Rectal smooth muscle tissue (tissue), 1 donor: ENCODE results near the gene SNN.

Experiments used
- H3K27ac ChIP-seq: one replicate; pipeline ENCODE4 v1.7.0; 2013; ENCODE audit warnings: low read depth, low read length, inconsistent platforms
- H3K27me3 ChIP-seq: one replicate; pipeline ENCODE4 v1.7.0; 2013; ENCODE audit warnings: low read length; ENCODE audit not compliant: control insufficient read depth, insufficient read depth
- H3K36me3 ChIP-seq: one replicate; pipeline ENCODE4 v1.7.0; 2013; ENCODE audit warnings: low read length; ENCODE audit not compliant: control insufficient read depth, insufficient read depth
- H3K4me1 ChIP-seq: one replicate; pipeline ENCODE4 v1.7.0; 2013; ENCODE audit warnings: low read length; ENCODE audit not compliant: control insufficient read depth, insufficient read depth
- H3K4me3 ChIP-seq: one replicate; pipeline ENCODE4 v1.7.0; 2013; ENCODE audit warnings: low read length
- H3K9ac ChIP-seq: one replicate; pipeline ENCODE4 v1.7.0; 2013; ENCODE audit warnings: low read length

Gene SNN

DNA sequence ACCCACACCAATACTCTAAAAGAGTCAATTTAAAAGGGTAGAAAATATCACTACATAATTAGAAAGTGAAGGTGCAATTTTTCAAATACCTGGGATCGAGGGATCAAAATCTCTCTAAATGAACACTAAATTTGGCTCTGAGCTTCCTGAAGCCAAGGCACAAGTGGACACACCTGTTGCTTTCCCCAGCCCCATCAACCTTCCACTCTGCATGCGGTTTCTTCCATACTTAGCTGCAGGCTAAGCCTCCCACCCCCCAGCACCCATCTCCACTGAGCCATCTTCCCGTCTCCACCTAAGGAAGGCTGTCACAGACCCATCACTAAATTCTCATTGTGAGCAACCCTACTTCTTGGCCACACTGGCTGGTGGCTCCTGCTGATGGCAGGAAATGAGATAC, 43.9 kb downstream of the SNN start:
- no peaks in the 10 kb centered on the region for H3K27me3 ChIP-seq
- no peak overlapping the region for H3K27ac ChIP-seq
- peaks cover 6% of the 10 kb centered on the region for H3K36me3 ChIP-seq
- no peak overlapping the region for H3K9ac ChIP-seq
- H3K4me1 ChIP-seq: peaks cover 4% of the 10 kb centered on the region
- H3K4me3 ChIP-seq: no peak overlapping the region

- H3K27ac ChIP-seq: no peak overlapping the region
- no peak overlapping the region for H3K4me3 ChIP-seq
- peaks cover 11% of the 10 kb centered on the region for H3K36me3 ChIP-seq
- H3K9ac ChIP-seq: no peak overlapping the region
- peaks cover 11% of the 10 kb centered on the region for H3K4me1 ChIP-seq
- no peaks in the 10 kb centered on the region for H3K27me3 ChIP-seq
Observed at GRCh38 chr16:11715246-11715947, 47.1 kb downstream of the SNN start.

DNA sequence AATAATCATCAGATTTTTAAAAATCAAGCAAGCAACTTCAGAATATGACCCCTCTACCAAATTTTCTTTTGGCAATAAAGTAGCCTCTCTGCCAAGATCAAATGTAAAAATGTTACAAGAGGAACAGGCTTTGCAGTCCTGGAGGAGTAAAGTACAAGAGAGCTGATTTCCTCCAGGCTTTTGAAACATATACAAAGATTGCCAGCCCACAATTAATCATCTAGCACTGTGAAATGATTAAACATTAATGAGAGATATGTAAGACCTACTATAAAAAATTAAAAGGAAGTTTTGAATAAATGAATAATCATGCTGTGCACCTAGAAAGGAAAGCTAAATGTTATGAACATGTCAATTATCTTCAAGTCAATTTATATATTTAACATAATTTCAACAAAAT, 48.1 kb downstream of the SNN start:
- Histone ChIP-seq H3K9ac (no peak overlapping the region), H3K27me3 (no peaks in the 10 kb centered on the region), H3K27ac (no peak overlapping the region), H3K4me3 (no peak overlapping the region), H3K36me3 (peaks cover 15% of the 10 kb centered on the region), H3K4me1 (peaks cover 11% of the 10 kb centered on the region)

GRCh38 chr16:11717811-11718210, 49.6 kb downstream of the SNN start:
- H3K4me3 ChIP-seq: no peak overlapping the region
- peak overlapping the region; percentile 34 for H3K27ac ChIP-seq
- H3K36me3 ChIP-seq: peaks cover 15% of the 10 kb centered on the region
- peaks cover 11% of the 10 kb centered on the region for H3K4me1 ChIP-seq
- no peaks in the 10 kb centered on the region for H3K27me3 ChIP-seq
- H3K9ac ChIP-seq: no peak overlapping the region

DNA sequence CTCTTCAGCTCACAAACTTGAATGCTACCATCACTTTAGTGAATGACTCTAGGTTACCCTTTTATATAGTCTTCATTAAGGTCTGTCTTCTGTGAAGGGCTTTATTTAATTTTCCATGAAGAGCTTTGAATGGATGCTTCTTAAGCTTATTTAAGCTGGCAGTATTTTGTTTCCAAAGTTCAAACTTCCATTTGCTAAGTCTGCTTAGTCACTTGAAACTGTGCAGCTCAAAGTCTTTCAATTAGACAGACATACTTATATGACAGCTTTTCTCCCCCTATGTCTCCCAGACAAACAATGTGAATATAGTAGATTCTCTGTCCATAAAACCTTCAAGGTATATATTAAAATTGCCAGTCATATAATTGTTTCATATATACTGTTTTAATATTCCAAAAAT, 50.9 kb downstream of the SNN start:
- Histone ChIP-seq H3K9ac (no peak overlapping the region), H3K27me3 (no peaks in the 10 kb centered on the region), H3K27ac (no peak overlapping the region), H3K36me3 (peaks cover 13% of the 10 kb centered on the region), H3K4me1 (peaks cover 11% of the 10 kb centered on the region), H3K4me3 (no peak overlapping the region)

GRCh38 chr16:11719762-11720161, 51.5 kb downstream of the SNN start:
- peaks cover 11% of the 10 kb centered on the region for H3K4me1 ChIP-seq
- H3K27me3 ChIP-seq: no peaks in the 10 kb centered on the region
- no peak overlapping the region for H3K27ac ChIP-seq

GRCh38 chr16:11721781-11722467, 53.7 kb downstream of the SNN start:
- Histone ChIP-seq H3K4me3 (no peak overlapping the region), H3K4me1 (peaks cover 7% of the 10 kb centered on the region), H3K36me3 (peaks cover 14% of the 10 kb centered on the region), H3K9ac (no peak overlapping the region), H3K27ac (no peak overlapping the region), H3K27me3 (no peaks in the 10 kb centered on the region)

More at GRCh38 chr16:11719762-11720161, 51.5 kb downstream of the SNN start:
- H3K4me3 ChIP-seq: no peak overlapping the region
- H3K9ac ChIP-seq: no peak overlapping the region
- peaks cover 14% of the 10 kb centered on the region for H3K36me3 ChIP-seq

DNA sequence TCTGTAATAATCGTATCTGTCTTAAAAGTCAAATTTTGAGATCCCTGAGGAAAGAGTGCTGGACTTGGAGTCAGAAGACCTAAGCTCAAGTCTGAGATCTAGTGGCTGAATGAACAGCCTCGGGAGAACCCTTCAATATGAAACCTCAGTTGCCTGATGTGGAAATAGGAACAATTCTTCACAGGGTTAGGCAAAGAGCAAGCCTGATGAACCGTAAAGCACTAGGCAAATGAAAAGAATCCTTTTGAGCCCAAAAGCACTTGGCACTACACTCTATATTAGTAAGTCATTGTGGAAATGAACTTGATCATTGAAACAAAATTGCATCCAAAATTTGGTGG, 54.2 kb downstream of the SNN start:
- Histone ChIP-seq H3K27ac (no peak overlapping the region), H3K4me1 (peaks cover 7% of the 10 kb centered on the region), H3K27me3 (no peaks in the 10 kb centered on the region), H3K4me3 (no peak overlapping the region), H3K9ac (no peak overlapping the region), H3K36me3 (peaks cover 14% of the 10 kb centered on the region)

- no peak overlapping the region for H3K4me3 ChIP-seq
- H3K4me1 ChIP-seq: no peaks in the 10 kb centered on the region
- H3K9ac ChIP-seq: no peak overlapping the region
- H3K36me3 ChIP-seq: peaks cover 10% of the 10 kb centered on the region
- H3K27me3 ChIP-seq: no peaks in the 10 kb centered on the region
- H3K27ac ChIP-seq: no peak overlapping the region
Observed at GRCh38 chr16:11725457-11725856, 57.2 kb downstream of the SNN start.

DNA sequence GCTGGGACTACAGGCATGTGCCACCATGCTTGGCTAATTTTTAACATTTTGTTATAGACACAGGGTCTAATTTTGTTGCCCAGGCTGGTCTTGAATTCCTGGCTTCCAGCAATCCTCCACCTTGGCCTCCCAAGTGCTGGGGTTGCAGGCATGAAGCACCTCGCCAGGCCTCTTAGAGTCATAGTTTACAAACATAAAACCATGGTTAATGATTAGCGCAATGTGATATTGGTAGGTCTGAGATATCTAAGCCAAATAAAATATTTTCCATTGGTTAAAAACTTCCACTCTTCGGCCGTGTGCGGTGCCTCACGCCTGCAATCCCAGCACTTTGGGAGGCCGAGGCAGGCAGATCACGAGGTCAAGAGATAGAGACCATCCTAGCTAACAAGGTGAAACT, 57.8 kb downstream of the SNN start:
- Histone ChIP-seq H3K27ac (no peak overlapping the region), H3K27me3 (no peaks in the 10 kb centered on the region), H3K9ac (no peak overlapping the region), H3K4me3 (no peak overlapping the region), H3K4me1 (no peaks in the 10 kb centered on the region), H3K36me3 (peaks cover 5% of the 10 kb centered on the region)

DNA sequence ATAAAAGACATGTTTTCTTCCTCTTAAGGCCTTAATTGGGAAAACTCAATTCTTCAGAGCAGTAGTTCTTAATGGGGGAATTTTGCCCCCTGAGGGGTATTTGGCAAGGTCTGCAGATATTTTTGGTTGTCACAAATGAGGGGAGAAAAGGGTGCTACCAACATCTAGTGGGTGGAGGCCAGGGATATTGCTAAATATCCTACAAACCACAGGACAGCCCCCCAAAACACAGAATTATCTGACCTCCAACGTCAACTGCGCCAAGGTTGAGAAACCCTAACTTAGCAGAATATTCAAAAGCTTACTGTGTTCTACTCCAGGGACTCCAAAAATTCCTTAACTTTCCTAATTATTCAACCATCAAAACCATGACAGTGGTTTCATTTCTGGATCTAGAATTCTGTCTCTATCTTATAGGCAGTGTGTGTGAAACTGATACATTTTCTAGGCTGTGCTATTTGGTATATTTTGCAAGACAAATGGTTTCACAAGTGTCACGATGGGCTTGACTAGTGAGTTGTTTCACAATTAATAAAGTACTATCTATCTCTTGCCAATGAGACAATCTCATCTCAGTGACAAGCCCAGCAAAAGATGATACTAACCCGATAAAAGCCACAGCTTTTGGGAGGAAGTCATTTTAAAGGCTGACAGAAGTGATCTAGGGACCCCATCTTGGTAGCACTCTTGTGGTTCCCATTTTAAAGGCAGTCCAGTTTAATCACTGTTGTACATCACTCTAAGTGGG, 59.7 kb downstream of the SNN start:
- H3K4me3 ChIP-seq: no peak overlapping the region
- no peaks in the 10 kb centered on the region for H3K27me3 ChIP-seq
- no peak overlapping the region for H3K27ac ChIP-seq
- H3K36me3 ChIP-seq: peaks cover 12% of the 10 kb centered on the region
- no peaks in the 10 kb centered on the region for H3K4me1 ChIP-seq
- no peak overlapping the region for H3K9ac ChIP-seq
